ENCODE measurements around the gene ETV3. TPM values are rescaled to one million over a fixed set of nuclear protein-coding genes. Genes with fewer than 3 reads are reported as not detected.

ETV3 gene
- polyA plus RNA-seq, 1 donor, result 13.7 TPM

DNA sequence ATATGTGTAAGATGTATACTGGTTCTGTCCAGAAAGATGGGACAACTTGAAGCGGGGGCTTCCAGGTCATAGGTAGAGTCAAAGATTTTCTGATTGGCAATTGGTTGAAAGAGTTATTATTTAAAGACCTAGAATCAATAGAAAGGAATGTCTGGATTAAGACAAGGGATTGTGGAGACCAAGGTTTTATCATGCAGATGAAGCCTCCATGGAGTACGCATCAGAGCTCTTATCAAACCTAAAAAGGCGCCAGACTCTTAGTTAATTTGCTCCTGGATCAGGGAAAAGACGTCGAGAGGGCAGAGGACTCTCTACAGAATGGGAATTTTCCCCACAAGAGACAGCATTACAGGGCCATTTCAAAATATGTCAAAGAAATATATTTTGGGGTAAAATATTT, 23.7 kb upstream of the ETV3 start:
- DNase-seq (ENCODE audit: low read depth), result no peak

DNA sequence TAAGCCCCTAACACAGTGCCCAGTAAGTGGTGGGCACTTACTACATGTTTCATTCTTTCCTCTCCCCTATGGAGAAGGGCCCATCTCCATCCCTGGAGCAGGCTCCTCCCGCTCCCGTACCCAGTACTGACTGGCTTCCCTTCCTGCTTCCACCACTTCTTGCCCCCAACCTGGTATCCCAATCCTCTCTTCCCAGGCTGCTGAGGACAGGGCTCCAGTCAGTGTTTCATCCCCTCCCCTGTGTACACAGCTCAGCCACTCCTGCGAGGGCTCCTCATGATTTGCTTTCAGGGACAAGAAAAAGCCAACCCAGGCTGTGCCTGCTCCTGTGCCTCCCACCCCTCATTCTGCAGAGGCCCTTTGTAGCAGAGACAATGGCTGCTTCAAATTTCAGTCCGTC, 20.8 kb upstream of the ETV3 start:
- no peak for DNase-seq (ENCODE audit: low read depth)

DNA sequence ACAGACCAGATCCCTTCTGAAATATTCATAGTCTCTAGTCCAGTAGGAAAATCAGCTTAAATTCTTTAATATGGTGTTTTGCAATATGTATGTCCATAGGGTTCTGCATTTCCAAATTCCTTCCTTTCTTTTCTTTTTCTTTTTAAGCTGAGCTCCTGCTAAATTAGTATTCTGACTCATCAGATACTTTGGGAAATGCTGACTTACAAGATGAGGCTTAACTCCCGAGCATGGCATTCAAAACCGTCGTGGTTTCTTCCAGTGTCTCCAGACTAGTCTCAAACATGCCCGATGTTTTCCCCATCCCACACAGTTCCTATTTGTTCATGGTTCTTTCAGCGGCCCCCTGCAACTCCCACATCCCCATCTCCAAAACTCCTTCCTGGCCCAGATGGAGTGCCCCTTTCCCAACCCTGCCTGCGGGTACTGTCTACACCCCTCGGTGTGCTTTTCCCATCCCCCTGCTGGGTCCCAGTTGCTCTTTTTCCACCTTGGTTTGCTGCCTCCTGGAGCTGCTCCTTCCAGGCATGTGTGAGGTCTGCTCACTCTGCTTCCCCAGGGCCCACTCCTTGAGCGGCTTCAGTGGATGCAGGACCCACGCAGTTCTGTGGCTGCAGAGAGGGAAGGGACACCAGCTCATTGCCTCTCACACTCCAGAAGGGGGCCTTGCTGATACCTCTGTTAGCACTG, 19.5 kb upstream of the ETV3 start:
- no peak for DNase-seq (ENCODE audit: low read depth)

DNA sequence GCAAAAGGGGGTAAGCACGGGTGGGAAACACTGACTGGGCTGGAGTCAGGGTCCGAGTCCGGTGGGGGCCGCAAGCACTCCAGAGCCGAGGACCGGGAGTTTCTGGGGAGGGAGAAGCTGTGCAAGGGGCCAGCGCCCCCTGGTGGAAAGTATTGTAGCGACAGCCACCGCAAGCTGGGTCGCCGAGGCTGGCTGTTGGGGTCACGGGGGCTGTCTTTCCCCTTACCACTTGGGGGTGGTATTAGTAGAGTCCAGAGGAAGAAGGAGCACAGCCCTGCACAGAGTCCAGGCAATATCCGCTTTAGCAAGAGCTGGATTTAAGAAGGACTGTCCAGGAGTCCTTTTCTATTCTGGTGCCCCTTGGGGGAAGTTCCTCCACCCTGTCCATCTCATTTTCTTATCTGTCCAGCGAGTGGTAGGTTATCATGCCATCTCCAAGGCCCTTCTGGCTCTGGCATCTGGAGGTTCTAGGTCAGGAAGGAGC, 17.9 kb upstream of the ETV3 start:
- no peak for DNase-seq (ENCODE audit: low read depth)

DNA sequence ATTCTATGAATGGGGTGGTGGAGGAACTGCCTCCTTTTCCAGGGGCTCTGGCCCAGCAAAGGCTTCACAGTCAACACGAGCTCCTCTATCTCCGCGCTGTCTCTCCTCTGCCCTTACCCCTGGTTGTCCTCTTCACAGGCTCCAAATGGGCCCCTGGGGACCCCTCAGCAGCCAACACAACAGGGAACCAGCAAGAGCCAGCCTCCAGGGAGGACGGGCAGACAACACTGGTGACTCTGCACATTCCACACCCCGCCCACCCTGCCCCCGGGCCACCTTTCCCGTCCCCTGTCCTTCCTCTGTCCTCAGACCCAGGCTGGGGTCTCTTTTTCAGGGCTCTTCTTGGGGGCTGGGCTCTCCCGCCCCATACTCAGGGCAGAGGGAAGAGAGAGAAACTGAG, 17.5 kb upstream of the ETV3 start:
- no peak for DNase-seq (ENCODE audit: low read depth)

DNA sequence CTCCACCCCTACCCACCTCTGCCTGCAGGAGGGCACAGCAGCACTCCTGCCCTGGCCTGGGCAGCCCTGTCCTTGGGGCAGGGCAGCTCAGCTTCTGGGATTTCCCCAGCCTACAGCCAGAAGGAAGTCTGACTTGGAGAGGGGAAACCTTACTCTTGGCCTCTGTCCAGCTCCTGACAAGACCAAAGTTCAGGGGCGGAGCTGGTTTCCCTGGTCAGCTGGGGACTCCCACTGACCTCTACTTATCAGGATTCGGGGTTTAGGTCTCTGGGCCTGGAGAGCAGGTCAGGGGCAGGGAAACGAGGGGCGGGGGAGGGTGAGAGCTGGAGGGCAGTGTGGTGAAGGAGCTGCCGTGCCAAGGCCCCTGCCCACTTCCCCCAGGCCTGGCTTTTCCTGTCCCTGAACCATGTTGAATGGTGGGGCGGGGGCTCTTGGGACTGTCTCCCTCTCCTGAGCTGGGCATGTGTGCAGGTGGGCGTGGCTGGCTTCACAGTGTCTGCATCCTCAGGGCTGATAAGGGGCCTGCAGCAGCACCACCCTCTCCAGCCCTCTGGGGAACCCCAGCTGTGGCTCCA, 16.8 kb upstream of the ETV3 start:
- no peak for DNase-seq (ENCODE audit: low read depth)

DNA sequence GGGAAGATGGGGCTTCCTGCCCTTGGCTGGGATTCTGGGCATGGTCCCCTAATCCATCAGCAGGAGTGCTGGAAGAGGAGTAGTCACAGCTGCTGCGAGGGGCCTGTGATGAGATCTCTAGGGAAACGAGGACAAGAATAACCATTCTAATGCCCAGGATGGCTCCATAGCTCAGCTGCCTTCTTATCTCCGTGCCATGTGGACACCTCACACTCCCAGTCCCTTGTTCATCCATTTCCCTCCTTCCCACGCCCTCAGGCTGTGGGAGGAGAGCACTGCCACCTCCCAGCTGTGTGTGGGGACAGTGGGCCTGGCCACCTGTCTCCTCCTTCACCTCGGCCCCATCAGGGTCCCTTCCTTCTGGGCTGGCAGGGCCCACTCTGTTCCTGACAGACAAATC, 16.1 kb upstream of the ETV3 start:
- no peak for DNase-seq (ENCODE audit: low read depth)

DNA sequence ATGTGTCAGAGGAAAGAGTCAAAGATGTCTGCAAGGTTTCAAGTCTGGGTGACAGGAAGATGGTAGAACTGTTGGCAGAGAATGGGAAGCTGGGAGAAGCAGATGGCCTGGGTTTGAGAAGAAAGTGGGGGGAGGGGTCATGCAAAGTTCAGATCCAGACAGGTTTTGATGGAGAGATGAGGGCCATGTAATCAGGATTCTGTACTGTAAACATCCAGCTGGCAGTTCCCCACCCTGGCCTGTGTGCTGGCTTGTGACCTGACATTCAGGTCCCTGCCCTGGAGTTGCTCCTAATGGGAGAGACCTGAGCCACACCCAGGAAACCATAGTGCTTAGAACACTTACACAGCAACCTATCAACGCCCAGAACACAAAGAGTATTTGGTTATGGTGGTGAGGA, 15.6 kb upstream of the ETV3 start:
- no peak for DNase-seq (ENCODE audit: low read depth)

DNA sequence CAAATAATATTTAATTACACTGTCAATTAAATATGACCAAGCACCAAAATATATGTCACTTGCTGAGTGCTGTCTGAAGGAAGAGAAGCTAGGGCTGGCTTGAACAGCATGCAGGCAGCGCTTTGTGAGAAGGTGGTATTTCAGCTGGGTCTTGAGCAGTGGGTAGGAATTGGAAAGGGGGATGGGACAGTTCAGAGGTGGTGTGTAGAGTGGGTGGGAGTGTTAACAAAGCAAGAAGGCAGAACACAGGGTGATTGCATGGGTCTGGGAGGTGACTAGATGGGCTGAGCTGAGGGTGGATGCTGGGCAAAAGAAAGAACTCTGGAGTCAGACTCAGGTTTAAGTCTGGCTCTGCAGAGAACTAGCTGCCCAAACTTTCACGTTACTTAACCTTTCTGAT, 14.3 kb upstream of the ETV3 start:
- DNase-seq (ENCODE audit: low read depth), result no peak

DNA sequence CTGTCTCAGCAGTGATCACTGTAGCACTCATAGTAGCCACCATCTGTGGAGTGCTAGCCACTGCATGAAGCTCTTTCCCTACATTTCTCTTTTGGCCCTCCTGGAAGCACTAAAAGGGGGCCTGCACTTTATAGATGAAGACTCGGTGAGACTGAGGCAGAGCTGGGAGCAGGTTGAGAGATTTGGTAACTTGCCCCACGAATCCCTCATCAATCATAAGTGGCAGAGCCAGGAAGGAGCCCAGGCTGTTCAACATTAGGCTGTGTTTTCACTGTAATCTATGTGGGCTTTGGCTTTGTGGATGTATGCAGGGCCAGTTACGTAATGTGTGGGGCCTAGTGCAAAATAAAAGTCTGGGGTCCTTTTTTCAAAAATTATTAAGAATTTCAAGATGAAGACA, 13.3 kb upstream of the ETV3 start:
- no peak for DNase-seq (ENCODE audit: low read depth)

DNA sequence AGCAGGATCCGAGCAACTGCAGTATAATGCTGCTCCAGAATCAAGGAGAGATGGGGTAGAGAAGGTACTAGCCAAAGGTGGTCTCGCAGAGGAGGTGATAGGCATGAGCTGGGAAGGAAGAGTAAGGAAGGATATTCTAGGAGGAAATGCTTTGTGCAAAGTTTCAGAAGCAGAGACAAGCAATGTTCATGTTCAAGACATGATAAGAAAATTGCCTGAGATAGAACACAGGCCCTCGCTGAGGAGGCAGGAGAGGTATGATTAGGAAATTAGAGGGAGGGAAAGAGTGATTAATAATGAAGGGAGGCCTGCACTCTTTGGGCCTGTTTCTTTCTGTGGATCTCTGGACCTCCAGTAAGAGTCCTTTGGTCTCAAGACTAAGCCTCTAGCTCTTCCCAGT, 12.9 kb upstream of the ETV3 start:
- no peak for DNase-seq (ENCODE audit: low read depth)

DNA sequence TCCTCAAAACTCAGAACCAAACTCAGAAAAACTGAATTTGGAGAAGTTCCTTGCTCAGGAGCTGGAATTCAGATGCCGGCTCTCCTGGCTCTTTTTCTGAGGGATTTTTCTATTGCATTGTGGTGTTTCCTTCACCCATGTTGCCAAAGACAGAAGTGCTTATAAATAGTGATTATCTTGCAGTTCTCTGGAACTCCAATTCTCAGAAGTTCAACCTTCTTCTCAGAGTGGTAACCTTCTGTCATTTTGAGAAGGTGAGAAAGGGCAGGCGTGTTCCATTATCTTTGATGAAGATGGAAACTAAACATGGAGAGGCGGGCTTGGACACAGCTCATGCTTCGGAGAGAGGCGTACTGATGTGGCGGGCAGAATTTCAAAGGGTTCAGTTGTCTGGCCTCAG, 12.4 kb upstream of the ETV3 start:
- DNase-seq (ENCODE audit: low read depth), result no peak

DNA sequence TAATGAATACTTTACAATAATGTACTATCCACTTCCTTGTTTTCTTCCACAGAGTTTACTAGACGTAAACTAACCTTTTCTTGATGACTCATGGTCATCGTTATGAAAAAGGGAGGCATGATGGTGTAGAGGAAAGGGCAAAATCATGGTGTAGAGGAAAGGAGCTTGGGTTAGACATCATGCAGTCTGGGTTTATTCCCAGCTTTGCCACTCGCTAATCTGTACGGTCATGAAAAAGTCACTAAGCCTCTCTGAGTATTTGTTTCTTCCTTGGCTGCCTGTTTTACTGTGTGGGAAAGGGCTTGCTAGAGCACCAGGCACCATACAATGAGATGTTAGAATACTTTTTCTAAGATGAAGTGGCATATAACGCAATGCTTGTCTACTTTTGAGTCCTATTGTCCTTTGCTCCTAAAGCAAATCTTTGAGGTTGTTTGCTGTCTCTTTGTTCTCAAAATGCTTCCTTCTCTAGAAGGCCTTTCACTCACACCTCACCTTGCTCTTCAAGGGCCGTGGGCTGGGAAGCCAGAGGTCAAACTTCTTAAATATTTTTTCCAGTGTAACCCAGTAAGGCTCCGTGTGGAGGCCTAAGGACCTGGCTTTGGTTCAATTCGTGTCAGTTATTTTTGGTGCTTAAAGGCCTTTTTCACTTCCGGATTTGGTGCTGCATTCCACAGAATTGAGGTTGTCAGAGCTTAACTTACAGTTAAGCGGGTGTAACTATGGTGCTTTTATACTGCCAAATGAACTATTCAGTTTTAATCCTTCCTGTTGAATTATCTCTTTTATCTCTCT, 9.9 kb upstream of the ETV3 start:
- DNase-seq (ENCODE audit: low read depth), result no peak

DNA sequence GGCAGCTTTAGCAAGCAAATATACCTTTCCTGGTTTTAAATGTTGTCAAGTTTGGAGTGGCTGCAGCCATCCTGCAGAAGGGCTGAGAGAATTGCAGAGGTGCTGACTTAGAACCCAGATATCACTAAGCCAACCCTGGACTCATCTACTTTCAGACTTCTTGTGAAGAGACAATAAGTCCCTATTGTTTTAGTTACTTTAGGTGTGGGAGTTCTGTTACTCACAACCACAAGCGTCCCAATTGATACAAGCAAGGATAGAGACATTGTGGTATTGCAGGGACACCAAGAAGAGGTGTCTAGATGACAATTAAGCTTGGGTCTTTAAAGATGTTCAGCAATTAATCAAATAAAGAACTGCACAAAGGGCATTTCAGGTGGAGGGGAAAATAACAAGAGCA, 8.8 kb upstream of the ETV3 start:
- DNase-seq (ENCODE audit: low read depth), result no peak

DNA sequence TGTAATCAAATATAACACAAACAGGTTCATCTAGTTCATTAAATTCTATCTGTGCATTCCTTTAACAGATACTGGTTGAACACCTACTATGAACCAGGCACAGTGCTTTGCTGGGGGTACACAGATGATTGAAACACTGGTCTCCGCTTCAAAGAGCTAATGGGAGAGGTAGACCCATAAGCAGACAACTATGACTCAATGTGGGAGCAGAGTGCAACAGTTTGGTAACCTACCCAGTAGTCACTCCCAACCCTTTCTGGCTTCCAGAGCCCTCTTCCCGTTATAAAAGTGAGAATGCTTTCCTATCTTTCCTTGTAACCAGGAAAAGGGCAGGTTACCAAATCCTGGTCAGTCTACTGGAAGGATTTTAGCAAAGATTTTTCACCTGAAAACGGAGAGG, 8.0 kb upstream of the ETV3 start:
- no peak for DNase-seq (ENCODE audit: low read depth)

DNA sequence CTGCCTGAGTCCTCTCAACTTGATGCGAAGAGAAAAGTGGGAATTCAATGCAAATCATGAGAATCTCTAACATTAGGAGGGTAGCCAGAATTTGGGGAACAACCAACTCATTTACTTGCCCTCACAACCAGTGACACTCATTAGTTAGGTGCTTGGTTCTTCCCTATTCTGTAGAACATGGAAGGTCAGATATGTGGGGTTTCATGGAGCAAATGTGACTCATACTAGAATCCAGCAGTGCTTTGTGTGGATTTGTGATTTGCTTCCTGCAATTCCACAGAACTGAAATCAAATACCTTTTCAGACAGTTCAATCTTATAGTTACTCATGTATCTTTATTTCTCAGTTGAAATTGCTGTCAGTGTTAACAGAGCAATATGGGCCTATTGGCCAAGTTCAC, 6.9 kb upstream of the ETV3 start:
- no peak for DNase-seq (ENCODE audit: low read depth)

DNA sequence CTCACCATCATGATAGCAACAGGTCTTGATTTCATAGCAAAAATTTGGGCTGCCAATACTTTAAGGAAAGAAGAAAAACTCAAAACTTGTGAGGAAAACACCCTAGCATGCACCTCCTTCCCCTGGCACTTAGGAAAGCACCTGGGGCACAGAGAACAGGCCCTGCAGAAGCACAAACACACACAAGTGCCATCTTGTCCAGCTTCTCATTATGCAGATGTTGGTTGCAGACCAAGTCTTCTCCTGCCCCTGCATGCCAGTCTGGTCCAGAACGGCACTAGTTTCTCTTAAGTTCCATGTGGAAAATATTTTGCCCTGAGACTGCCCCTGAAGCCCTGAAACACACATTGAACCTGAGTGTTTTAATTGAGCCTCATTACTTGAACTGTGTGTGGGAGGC, 6.3 kb upstream of the ETV3 start:
- DNase-seq (ENCODE audit: low read depth), result no peak

DNA sequence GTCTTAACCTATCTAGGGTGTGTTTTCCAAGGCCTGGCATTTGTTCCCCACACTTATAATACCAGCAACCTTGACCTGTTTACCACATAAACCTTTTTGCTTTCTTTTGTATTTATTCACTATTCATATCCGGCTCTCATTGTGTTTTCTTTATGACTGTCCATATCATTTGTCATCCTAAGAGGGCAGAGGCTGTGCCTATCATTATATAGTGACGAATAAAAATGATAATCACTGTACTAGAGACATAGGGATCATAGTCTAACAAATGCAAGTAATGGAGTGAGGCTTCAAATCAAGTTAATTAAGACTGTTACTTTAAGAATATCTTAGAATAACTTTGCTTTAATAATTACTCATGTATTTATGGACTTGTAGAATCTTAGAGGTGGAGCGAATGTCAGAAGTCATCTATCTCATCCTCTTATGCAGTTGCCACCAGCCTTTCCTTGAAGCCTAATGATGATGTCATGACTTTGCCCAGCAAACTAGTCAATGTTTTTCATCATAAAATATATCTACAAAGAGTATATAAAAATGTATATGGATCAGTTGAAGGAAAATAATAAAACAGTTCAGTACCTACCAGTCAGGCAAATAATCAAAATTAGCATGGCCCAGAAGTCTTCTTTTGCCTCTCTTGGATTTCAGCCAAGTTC, 4.7 kb upstream of the ETV3 start:
- DNase-seq (ENCODE audit: low read depth), result no peak

DNA sequence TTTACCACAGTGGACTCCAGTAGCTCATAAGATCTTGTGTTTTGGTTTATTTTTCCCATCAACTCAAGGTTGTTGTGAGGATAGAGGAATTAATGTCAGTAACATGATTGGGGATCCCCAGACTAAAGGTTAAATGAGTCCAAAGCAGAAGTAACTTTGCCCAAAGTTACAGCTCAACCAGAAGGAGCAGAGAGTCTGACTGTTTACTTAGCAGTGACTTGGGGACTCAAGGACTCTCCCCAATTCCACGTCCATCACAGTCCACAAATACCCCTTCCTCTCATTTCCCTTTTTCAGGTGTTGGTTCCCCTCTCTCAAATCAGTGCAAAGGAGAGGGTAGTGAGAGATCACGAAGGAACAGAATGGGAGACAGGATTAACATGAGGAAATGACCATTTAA, 4.0 kb upstream of the ETV3 start:
- DNase-seq (ENCODE audit: low read depth), result no peak

DNA sequence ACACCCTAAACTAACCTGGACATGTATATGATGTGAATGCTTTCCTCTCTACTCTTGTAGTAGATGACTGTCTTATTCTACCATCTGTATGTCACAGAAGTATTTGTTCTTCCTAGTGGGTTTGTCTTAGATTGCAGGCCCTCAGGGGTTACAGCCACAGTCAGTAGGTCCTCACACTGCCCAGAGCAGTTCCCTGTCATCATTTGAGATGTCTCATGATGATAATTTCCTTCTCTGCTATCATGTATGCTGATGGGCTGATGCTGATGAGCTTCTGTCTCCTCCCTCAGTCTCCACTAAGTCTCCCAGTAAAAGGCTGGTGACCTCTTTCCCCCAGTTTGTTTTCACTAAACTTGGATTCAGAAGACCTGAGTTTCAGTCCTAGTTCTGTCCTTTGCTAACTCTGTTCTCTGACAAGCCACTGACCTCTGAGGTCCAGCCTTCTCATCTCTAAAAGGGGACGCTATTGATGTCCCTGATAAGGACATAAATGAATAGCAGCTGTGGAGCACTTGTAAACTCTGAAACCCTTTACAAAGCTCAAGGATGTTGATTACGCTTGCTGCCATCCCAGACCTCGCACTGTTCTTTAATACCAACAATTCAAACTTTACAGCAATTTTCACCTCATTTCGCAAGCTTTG, 3.1 kb upstream of the ETV3 start:
- no peak for DNase-seq (ENCODE audit: low read depth)

DNA sequence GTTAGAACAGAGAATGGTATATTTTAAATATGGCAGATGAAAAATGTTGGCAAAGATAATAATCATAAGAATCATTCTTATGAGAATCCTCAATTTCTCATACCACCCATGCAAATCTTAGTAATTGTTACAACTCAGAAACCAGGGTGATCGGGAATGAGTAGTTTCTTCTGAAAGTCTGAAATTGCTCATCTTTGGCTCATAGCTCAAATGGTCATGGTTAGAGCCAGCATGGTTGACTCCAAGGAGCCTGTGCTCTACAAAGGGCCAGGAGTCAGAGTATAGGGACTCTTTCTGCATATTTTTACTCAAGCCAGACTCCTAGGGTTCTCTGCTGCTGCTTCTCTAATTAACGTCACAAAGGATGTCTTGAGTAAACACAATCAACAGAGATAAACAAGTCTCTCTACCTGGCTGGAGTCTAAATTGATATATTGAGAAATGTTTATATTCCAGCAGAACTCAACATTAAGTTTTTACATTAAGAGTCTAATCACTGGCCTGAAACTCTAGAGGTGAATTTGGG, 1.9 kb upstream of the ETV3 start:
- DNase-seq (ENCODE audit: low read depth), result no peak

All from forelimb muscle (tissue), 1 donor.